ENCODE data around the gene OTUB2.

OTUB2 gene

GRCh38 chr14:94001016-94001415, 25.1 kb upstream of the OTUB2 start:
- DNase-seq (ENCODE audit: low read depth, low spot score) = no peak
- H3K4me3 ChIP-seq (ENCODE audit: low read depth, low read length) = no peak overlapping the region
- in situ Hi-C loops (cut with HindIII; ENCODE audit: low sequenced_read_pairs) = no loop called here
- TF ChIP-seq, protein P1, sequence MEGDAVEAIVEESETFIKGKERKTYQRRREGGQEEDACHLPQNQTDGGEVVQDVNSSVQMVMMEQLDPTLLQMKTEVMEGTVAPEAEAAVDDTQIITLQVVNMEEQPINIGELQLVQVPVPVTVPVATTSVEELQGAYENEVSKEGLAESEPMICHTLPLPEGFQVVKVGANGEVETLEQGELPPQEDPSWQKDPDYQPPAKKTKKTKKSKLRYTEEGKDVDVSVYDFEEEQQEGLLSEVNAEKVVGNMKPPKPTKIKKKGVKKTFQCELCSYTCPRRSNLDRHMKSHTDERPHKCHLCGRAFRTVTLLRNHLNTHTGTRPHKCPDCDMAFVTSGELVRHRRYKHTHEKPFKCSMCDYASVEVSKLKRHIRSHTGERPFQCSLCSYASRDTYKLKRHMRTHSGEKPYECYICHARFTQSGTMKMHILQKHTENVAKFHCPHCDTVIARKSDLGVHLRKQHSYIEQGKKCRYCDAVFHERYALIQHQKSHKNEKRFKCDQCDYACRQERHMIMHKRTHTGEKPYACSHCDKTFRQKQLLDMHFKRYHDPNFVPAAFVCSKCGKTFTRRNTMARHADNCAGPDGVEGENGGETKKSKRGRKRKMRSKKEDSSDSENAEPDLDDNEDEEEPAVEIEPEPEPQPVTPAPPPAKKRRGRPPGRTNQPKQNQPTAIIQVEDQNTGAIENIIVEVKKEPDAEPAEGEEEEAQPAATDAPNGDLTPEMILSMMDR (IDR thresholded peaks at IDR 0.05; ENCODE audit: low read depth, low read length) = no peak

GRCh38 chr14:94001501-94002396, 24.4 kb upstream of the OTUB2 start:
- H3K4me3 ChIP-seq (ENCODE audit: low read depth, low read length) = no peak overlapping the region
- TF ChIP-seq, protein P1 (IDR thresholded peaks at IDR 0.05; ENCODE audit: low read depth, low read length) = peak; percentile 94

DNA sequence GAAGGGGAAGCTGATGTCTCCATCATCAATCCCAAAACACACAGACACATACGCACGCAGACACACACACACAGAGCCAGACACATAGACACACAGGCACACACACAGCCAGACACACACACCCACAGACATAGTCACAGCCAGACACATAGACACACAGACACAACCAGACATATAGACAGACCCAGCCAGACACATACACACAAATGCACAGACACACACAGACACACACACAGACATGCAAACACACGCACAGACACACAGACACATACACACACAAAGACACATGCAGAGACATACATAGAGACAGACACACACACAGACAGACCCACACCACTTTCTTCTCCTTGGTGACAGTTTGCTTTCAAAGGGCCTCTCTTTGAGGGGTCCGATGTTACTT, 22.7 kb upstream of the OTUB2 start:
- DNase-seq (ENCODE audit: low read depth, low spot score) = no peak
- TF ChIP-seq, protein P1 (IDR thresholded peaks at IDR 0.05; ENCODE audit: low read depth, low read length) = no peak
- in situ Hi-C loops (cut with HindIII; ENCODE audit: low sequenced_read_pairs) = no loop called here
- H3K4me3 ChIP-seq (ENCODE audit: low read depth, low read length) = no peak overlapping the region

More at GRCh38 chr14:94001501-94002396, 24.4 kb upstream of the OTUB2 start:
- DNase-seq (ENCODE audit: low read depth, low spot score) = peak; percentile 65
- in situ Hi-C loops (cut with HindIII; ENCODE audit: low sequenced_read_pairs) = no loop called here

DNA sequence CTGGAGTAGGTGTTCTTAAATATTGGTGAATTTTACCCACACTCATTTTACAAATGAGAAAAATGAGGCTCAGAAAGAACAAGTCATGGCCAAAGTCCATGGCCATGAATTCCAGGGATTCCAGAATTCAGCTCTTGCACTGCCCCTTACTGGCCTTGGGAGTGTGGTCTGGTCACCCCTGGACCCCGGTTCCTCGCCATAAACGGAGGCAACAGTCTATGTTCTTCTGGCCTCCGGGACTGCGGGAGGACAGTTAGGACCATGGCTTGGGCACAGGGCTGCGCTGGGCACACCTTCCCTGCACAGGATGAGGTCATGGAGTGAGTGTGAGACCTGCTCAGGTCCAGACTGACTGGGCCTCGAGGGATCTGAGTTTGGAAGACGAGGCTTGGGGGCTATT, 22.1 kb upstream of the OTUB2 start:
- in situ Hi-C loops (cut with HindIII; ENCODE audit: low sequenced_read_pairs) = no loop called here
- no peak overlapping the region for H3K4me3 ChIP-seq (ENCODE audit: low read depth, low read length)
- DNase-seq (ENCODE audit: low read depth, low spot score) = no peak
- TF ChIP-seq, protein P1 (IDR thresholded peaks at IDR 0.05; ENCODE audit: low read depth, low read length) = no peak

DNA sequence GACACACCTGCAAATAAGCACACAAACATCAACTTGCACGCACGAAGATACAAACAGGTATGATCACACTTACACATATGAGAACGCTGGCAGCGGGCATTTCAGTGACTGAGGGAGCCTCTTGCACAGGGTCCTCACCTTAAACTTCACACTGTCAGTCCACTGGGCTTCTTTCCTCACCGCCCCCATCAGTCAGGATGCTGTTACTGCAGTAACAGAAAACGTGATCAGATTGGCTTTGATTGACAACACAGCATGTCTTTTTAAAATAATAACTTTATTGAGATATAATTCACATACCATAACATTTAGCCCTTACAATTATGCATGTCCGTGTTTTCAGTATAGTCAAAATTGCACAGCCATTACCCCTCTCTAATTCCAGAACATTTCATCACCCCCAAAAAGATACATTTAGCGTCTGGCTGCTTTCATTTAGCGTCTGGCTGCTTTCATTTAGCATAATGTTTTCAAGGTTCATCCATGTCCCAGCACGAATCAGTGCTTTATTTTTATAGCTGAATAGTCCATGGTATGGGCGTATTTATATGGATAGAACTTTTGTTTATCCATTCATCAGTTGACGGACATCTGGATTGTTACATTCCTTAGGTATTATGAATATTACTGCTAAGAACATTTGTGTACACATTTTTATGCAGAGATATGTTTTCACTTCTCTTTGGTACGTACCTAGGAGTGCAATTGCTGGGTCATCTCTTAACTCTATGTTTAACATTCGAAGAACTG, 20.6 kb upstream of the OTUB2 start:
- in situ Hi-C loops (cut with HindIII; ENCODE audit: low sequenced_read_pairs) = no loop called here
- no peak for DNase-seq (ENCODE audit: low read depth, low spot score)
- TF ChIP-seq, protein P1 (IDR thresholded peaks at IDR 0.05; ENCODE audit: low read depth, low read length) = peak; percentile 57
- H3K4me3 ChIP-seq (ENCODE audit: low read depth, low read length) = no peak overlapping the region

GRCh38 chr14:94008234-94008633, 17.9 kb upstream of the OTUB2 start:
- DNase-seq (ENCODE audit: low read depth, low spot score) = no peak
- in situ Hi-C loops (cut with HindIII; ENCODE audit: low sequenced_read_pairs) = no loop called here
- no peak overlapping the region for H3K4me3 ChIP-seq (ENCODE audit: low read depth, low read length)
- TF ChIP-seq, protein P1 (IDR thresholded peaks at IDR 0.05; ENCODE audit: low read depth, low read length) = no peak

Data from astrocyte of the spinal cord (primary cell).